Spleen (tissue), 11 donors: ENCODE measurements around the gene SMAD2. TPM values are rescaled to one million over a fixed set of nuclear protein-coding genes. Genes with fewer than 3 reads are reported as not detected.

Experiments
- DNase-seq: peaks from one replicate; pipeline ENCODE4 v3.0.0-alpha.2; 2020
- H3K27ac ChIP-seq, 8 donors: fragments of 200-600 bp; sonication (generic) in 7 of 8; 1 replicate in 4 of 8; 2 replicates in 4 of 8; pipeline versions ENCODE4 v1.5.0 to v1.8.0; 2016 to 2021; ENCODE audit warnings: inconsistent platforms in 4 of 8, mild to moderate bottlenecking in 4 of 8, moderate library complexity in 1 of 8
- H3K27me3 ChIP-seq, 7 donors: fragments of 200-600 bp; sonication (generic) in 6 of 7; replicated peaks in 1 of 7; 1 replicate in 4 of 7; 2 replicates in 3 of 7; pipeline versions ENCODE4 v1.5.0 to v1.8.0; 2016 to 2021; ENCODE audit warnings: inconsistent platforms in 3 of 7, mild to moderate bottlenecking in 1 of 7
- H3K36me3 ChIP-seq, 6 donors: fragments of 200-600 bp; sonication (generic) in 5 of 6; 1 replicate in 4 of 6; 2 replicates in 2 of 6; pipeline versions ENCODE4 v1.5.0 to v1.8.0; 2016 to 2021; ENCODE audit warnings: inconsistent platforms in 2 of 6
- H3K4me1 ChIP-seq, 6 donors: fragments of 200-600 bp; sonication (generic) in 5 of 6; 1 replicate in 3 of 6; 2 replicates in 3 of 6; pipeline versions ENCODE4 v1.5.0 to v1.8.0; 2016 to 2021; ENCODE audit warnings: inconsistent platforms in 3 of 6
- H3K4me3 ChIP-seq, 8 donors: fragments of 200-600 bp; sonication (generic) in 7 of 8; 1 replicate in 4 of 8; 2 replicates in 4 of 8; pipeline versions ENCODE4 v1.5.0 to v1.8.0; 2016 to 2021; ENCODE audit warnings: inconsistent platforms in 4 of 8, mild to moderate bottlenecking in 4 of 8, moderate library complexity in 2 of 8
- H3K9me3 ChIP-seq, 8 donors: fragments of 200-600 bp; sonication (generic) in 7 of 8; 1 replicate in 4 of 8; 2 replicates in 4 of 8; pipeline versions ENCODE4 v1.5.0 to v1.8.0; 2016 to 2021; ENCODE audit warnings: inconsistent platforms in 4 of 8
- POLR2A ChIP-seq, 3 donors: fragments of 450-650 bp; IDR thresholded peaks; one replicate each; pipeline ENCODE4 v1.5.1; 2017; ENCODE audit warnings: antibody characterized with exemption in 3 of 3, mild to moderate bottlenecking in 1 of 3
- POLR2AphosphoS5 ChIP-seq, 3 donors: sonication (generic); formaldehyde crosslinking; IDR thresholded peaks; one replicate each; pipeline ENCODE4 v1.5.1; 2017; ENCODE audit warnings: antibody characterized with exemption in 3 of 3
- WGBS, 5 donors: extraction: QIAGEN DNeasy Blood & Tissue Kit in 3 of 5; methylation state at CpG; one replicate each; pipeline versions ENCODE4 v1.1.5 to v1.1.7; 2013 to 2018; 5-methylcytosine and 5-hydroxymethylcytosine counted together
- intact Hi-C: fragments of 100-400 bp; cut with DNase I; formaldehyde crosslinking; loops from one replicate; pipeline ENCODE4 v1.15.0; 2023; ENCODE audit warnings: low total_unique reads
- polyA plus RNA-seq, 3 donors: library from polyadenylated mRNA; stranded (reverse); fragments of 200-250 nt; gene quantifications; one replicate each; pipeline ENCODE4 v1.2.1, GENCODE V29; 2013
- total RNA-seq, 7 donors: library from RNA; depleted of rRNA in 3 of 7; stranded (reverse); fragments of >200 nt in 3 of 7; fragmentation: NEBNext Ultra II Directional in 4 of 7; extraction: Animal tissue kit (Norgen Biotek cat#: 25700) in 4 of 7; gene quantifications; one replicate each; pipeline versions ENCODE4 v1.1.0 to v1.2.1, GENCODE V29; 2016 to 2021
- TF ChIP-seq, protein P1 (sequence below), 11 experiments: fragments of 200-600 bp in 7 of 11; fragments of 450-650 bp in 4 of 11; sonication (generic) in 4 of 11; IDR thresholded peaks in 8 of 11; conservative IDR thresholded peaks in 3 of 11; 1 replicate in 7 of 11; 2 replicates in 4 of 11; pipeline versions ENCODE4 v1.4.0 to v1.8.0; 2016 to 2021; ENCODE audit warnings: antibody characterized with exemption in 11 of 11, inconsistent platforms in 4 of 11, mild to moderate bottlenecking in 1 of 11
- donor health status: healthy with polysubstance abuse.
- donor health status: DM: no; HTN: no; CAD: no; lungs with moderate emphysema.
- donor health status: DM: no; HTN: no; CAD: no.
- donor health status: Bipolar disorder and iron deficiency.
- donor health status: healthy.
- donor health status: DM: no; HTN: no; CAD: no.
- donor health status: DM: yes; HTN: yes; CAD: no.

Gene SMAD2
- total and polyA plus RNA-seq, 10 donors: 13.2 to 162 (median 94.0) TPM

DNA sequence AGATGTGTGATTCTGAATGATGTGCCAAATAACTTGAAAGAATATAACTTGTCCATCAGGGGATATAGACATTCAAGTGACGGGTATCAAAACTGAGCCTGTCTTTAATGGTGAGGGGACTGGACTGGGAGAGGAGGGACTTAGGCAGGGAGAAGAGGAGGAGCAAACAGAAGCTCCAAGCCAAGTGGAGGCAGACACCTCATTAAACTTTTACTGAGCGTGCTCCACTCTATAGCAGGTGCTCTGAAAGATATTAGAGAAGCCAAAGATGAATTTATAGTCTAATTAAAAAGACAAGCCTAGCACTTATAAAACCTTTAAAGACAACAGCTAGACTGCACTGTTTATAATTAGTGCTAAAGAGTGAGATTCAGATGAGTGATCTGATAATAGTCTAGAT, 47.7 kb upstream of the SMAD2 start:
- 91 to 100% (median 96%) methylated on average over 2 of the region's 2 CpGs for WGBS, 5 donors
- Histone ChIP-seq H3K4me3 (no peak overlapping the region), H3K27ac (no peak overlapping the region), H3K36me3 (no peaks in the 10 kb centered on the region), H3K4me1 (no peaks in the 10 kb centered on the region), H3K27me3 (peaks cover 0 to 3% (median 0%) of the 10 kb centered on the region in 7 donors), H3K9me3 (peaks cover 0 to 10% (median 6%) of the 10 kb centered on the region in 8 donors)
- intact Hi-C loops: no loop called here
- no peak for DNase-seq
- TF ChIP-seq POLR2AphosphoS5 (IDR thresholded peaks at IDR 0.05) (no peak), POLR2A (IDR thresholded peaks at IDR 0.05) (no peak)
- TF ChIP-seq, protein P1, sequence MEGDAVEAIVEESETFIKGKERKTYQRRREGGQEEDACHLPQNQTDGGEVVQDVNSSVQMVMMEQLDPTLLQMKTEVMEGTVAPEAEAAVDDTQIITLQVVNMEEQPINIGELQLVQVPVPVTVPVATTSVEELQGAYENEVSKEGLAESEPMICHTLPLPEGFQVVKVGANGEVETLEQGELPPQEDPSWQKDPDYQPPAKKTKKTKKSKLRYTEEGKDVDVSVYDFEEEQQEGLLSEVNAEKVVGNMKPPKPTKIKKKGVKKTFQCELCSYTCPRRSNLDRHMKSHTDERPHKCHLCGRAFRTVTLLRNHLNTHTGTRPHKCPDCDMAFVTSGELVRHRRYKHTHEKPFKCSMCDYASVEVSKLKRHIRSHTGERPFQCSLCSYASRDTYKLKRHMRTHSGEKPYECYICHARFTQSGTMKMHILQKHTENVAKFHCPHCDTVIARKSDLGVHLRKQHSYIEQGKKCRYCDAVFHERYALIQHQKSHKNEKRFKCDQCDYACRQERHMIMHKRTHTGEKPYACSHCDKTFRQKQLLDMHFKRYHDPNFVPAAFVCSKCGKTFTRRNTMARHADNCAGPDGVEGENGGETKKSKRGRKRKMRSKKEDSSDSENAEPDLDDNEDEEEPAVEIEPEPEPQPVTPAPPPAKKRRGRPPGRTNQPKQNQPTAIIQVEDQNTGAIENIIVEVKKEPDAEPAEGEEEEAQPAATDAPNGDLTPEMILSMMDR (IDR thresholded peaks at IDR 0.05 in 8 of 11, conservative IDR thresholded peaks at IDR 0.05 in 3 of 11): no peak

DNA sequence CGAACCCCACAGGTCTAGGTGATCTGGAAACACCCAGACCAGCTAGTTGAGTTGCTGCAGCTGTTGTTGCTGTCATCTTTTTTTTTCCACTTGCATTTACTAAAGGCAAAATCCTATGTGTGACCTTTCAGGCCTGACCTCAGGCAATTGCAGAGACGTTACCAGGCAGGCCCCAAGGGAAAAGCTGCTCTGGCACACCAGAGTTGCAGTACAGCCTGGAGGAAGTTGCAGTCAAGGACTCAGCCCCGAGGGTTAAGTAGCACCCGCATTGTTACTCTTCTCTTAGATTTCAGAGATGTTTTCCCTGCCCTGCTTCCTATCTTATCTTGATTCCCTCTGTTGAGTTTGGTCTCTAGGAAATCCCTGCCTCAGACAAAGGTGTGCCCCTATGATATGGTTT, 45.2 kb upstream of the SMAD2 start:
- WGBS, 5 donors: 32 to 51% (median 43%) methylated on average over 4 of the region's 4 CpGs
- Histone ChIP-seq H3K27ac (no peak overlapping the region), H3K36me3 (no peaks in the 10 kb centered on the region), H3K9me3 (peaks cover 0 to 10% (median 6%) of the 10 kb centered on the region in 8 donors), H3K4me1 (peaks cover 0 to 8% (median 2%) of the 10 kb centered on the region in 6 donors), H3K27me3 (peaks cover 0 to 17% (median 0%) of the 10 kb centered on the region in 7 donors), H3K4me3 (no peak overlapping the region)
- DNase-seq: no peak
- TF ChIP-seq, protein P1 (IDR thresholded peaks at IDR 0.05 in 8 of 11, conservative IDR thresholded peaks at IDR 0.05 in 3 of 11): no peak
- TF ChIP-seq POLR2AphosphoS5 (IDR thresholded peaks at IDR 0.05) (no peak), POLR2A (IDR thresholded peaks at IDR 0.05) (no peak)
- intact Hi-C loops: no loop called here

DNA sequence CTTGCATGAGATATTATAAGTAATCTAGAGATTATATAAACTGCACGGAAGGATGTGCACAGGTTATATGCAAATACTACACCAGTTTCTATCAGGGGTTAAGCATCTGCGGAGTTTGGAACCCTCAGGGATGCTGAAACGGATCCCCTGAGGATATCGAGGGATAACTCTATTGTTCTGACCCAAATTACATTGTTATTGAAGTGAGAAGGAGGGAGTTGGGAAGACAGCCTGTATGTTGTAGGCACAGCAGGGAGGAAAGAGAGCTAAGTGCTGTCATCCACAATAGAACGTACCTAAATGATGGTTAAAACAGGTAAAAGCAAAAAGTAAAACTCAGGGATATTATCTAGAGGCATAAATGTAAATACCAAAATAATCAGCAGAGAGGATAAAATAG, 44.6 kb upstream of the SMAD2 start:
- H3K4me1 ChIP-seq: peaks cover 0 to 11% (median 2%) of the 10 kb centered on the region in 6 donors
- DNase-seq: no peak
- H3K27me3 ChIP-seq: peaks cover 0 to 17% (median 0%) of the 10 kb centered on the region in 7 donors
- no peaks in the 10 kb centered on the region for H3K36me3 ChIP-seq
- 74 to 90% (median 83%) methylated on average over 5 of the region's 5 CpGs for WGBS, 5 donors
- peaks cover 0 to 10% (median 6%) of the 10 kb centered on the region in 8 donors for H3K9me3 ChIP-seq
- intact Hi-C loops: no loop called here
- TF ChIP-seq POLR2A (IDR thresholded peaks at IDR 0.05) (no peak), POLR2AphosphoS5 (IDR thresholded peaks at IDR 0.05) (no peak)
- TF ChIP-seq, protein P1 (IDR thresholded peaks at IDR 0.05 in 8 of 11, conservative IDR thresholded peaks at IDR 0.05 in 3 of 11): no peak
- no peak overlapping the region for H3K4me3 ChIP-seq
- no peak overlapping the region for H3K27ac ChIP-seq

- DNase-seq: no peak
- no peaks in the 10 kb centered on the region for H3K36me3 ChIP-seq
- intact Hi-C loops: no loop called here
- H3K27ac ChIP-seq: no peak overlapping the region
- H3K27me3 ChIP-seq: peaks cover 0 to 17% (median 0%) of the 10 kb centered on the region in 7 donors
- H3K9me3 ChIP-seq: peaks cover 0 to 3% (median 0%) of the 10 kb centered on the region in 8 donors
- H3K4me3 ChIP-seq: no peak overlapping the region
- TF ChIP-seq POLR2A (IDR thresholded peaks at IDR 0.05): no peak
- no peak for TF ChIP-seq POLR2AphosphoS5 (IDR thresholded peaks at IDR 0.05)
- TF ChIP-seq, protein P1 (IDR thresholded peaks at IDR 0.05 in 8 of 11, conservative IDR thresholded peaks at IDR 0.05 in 3 of 11): no peak
- 58 to 68% (median 66%) methylated on average over 9 of the region's 9 CpGs for WGBS, 5 donors
- peaks cover 0 to 11% (median 2%) of the 10 kb centered on the region in 6 donors for H3K4me1 ChIP-seq
Measured at GRCh38 chr18:47970664-47971531, 40.4 kb upstream of the SMAD2 start.
